Measurements from ENCODE around the gene SPNS3.

Gene SPNS3

GRCh38 chr17:4480929-4481898 lies 47.5 kb downstream of the SPNS3 start:
- H3K4me1 ChIP-seq: no peaks in the 10 kb centered on the region
- no peaks in the 10 kb centered on the region for H3K27me3 ChIP-seq (ENCODE audit: low read depth)
- no peak for DNase-seq (ENCODE audit: low spot score in 2 of 2)
- H3K4me3 ChIP-seq: no peak overlapping the region
- in situ Hi-C loops (cut with MboI; ENCODE audit: low sequenced_read_pairs): no loop called here
- no peaks in the 10 kb centered on the region for H3K36me3 ChIP-seq (replicated peaks)
- no peaks in the 10 kb centered on the region for H3K9me3 ChIP-seq

- Histone ChIP-seq H3K4me3 (no peak overlapping the region), H3K27me3 (ENCODE audit: low read depth) (no peaks in the 10 kb centered on the region), H3K9me3 (no peaks in the 10 kb centered on the region), H3K36me3 (replicated peaks) (no peaks in the 10 kb centered on the region), H3K4me1 (no peaks in the 10 kb centered on the region)
- no peak for DNase-seq (ENCODE audit: low spot score in 2 of 2)
- in situ Hi-C loops (cut with MboI; ENCODE audit: low sequenced_read_pairs): no loop called here
These were observed 48.7 kb downstream of the SPNS3 start for GRCh38 chr17:4482338-4483011.

DNA sequence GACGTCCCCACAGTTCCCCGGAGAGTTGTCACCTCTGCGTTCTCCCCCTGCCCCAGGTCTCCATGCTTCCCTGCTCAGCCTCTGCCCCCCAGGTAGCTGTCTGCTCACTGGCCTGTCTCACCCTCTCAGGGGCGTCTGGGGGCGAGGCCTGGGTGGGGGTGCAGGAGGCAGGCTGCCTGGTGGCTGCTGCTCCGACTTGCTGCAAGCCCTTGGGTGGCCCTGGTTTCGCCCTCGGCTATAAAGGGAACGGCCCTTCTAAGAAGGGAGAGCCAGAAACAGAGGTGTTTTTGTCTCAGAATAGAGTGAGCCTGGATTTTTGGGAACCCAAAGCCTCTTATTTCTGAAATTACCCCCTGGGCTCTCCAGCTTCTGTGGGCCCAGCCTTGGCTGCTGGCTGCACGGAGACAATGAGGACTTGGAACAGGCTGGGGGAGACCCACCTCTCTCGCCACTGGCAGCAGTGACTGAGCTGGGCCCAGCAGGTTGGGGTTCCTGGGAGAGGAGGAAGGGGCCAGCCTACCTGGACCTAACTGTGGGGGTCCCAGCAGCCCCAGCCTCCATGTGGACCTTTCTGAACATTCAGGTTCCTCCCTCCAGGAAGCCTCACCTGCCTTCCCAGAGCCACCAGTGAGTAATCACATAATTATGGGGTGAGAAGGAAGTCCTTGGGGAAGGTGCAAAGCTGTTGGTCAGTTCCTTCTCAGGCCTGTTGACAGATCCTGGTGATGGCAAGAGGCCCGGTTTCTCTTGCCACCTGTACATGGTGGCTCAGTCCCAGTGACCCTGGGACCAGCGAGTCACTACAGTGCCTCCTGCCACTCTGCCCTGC lies 49.5 kb downstream of the SPNS3 start:
- no peak overlapping the region for H3K4me3 ChIP-seq
- no peaks in the 10 kb centered on the region for H3K4me1 ChIP-seq
- in situ Hi-C loops (cut with MboI; ENCODE audit: low sequenced_read_pairs): no loop called here
- no peaks in the 10 kb centered on the region for H3K9me3 ChIP-seq
- DNase-seq (ENCODE audit: low spot score in 2 of 2): no peak
- no peaks in the 10 kb centered on the region for H3K36me3 ChIP-seq (replicated peaks)
- no peaks in the 10 kb centered on the region for H3K27me3 ChIP-seq (ENCODE audit: low read depth)

DNA sequence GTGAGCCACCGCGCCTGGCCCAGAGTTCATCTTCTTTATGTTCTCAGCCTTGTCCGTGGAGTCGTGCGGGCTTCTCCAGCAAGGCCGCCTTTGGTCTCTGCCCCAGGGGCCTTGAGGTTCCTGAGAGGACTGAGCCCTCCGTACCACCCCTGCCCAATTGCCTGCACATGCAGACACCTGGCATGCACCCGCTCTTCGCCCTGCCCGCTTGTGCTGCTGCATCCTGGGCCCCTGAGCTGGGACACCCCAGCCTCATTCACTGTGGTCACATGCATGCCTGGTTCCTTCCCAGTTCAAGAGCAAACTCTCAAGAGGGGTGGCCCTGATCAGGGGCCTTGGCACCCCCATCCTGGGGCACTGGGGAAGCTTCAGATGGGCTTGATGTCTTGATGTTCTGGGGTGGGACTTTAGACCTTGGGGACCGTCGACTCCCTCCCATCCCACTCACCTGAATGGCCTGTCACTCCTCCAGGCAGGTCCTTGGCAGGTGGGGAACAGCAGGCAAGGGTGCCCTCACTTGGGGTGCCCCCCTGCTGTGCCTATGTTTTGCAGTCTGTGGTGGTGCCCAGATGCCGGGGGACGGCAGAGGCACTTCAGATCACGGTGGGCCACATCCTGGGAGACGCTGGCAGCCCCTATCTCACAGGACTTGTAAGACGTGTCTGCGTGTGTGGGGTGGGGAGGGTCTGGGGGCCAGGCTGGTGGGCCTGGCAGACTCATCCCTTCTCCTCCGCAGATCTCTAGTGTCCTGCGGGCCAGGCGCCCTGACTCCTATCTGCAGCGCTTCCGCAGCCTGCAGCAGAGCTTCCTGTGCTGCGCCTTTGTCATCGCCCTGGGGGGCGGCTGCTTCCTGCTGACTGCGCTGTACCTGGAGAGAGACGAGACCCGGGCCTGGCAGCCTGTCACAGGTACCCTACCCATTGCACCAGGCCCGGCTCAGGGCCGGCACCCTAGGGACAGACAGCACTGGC lies 52.2 kb downstream of the SPNS3 start:
- in situ Hi-C loops (cut with MboI; ENCODE audit: low sequenced_read_pairs): no loop called here
- Histone ChIP-seq H3K4me3 (no peak overlapping the region), H3K36me3 (replicated peaks) (no peaks in the 10 kb centered on the region), H3K9me3 (no peaks in the 10 kb centered on the region), H3K4me1 (no peaks in the 10 kb centered on the region), H3K27me3 (ENCODE audit: low read depth) (no peaks in the 10 kb centered on the region)
- no peak for DNase-seq (ENCODE audit: low spot score in 2 of 2)

GRCh38 chr17:4487296-4487695 lies 53.6 kb downstream of the SPNS3 start:
- Histone ChIP-seq H3K4me3 (no peak overlapping the region), H3K36me3 (replicated peaks) (no peaks in the 10 kb centered on the region), H3K4me1 (no peaks in the 10 kb centered on the region), H3K9me3 (no peaks in the 10 kb centered on the region), H3K27me3 (ENCODE audit: low read depth) (no peaks in the 10 kb centered on the region)
- DNase-seq (ENCODE audit: low spot score in 2 of 2): no peak
- in situ Hi-C loops (cut with MboI; ENCODE audit: low sequenced_read_pairs): no loop called here

DNA sequence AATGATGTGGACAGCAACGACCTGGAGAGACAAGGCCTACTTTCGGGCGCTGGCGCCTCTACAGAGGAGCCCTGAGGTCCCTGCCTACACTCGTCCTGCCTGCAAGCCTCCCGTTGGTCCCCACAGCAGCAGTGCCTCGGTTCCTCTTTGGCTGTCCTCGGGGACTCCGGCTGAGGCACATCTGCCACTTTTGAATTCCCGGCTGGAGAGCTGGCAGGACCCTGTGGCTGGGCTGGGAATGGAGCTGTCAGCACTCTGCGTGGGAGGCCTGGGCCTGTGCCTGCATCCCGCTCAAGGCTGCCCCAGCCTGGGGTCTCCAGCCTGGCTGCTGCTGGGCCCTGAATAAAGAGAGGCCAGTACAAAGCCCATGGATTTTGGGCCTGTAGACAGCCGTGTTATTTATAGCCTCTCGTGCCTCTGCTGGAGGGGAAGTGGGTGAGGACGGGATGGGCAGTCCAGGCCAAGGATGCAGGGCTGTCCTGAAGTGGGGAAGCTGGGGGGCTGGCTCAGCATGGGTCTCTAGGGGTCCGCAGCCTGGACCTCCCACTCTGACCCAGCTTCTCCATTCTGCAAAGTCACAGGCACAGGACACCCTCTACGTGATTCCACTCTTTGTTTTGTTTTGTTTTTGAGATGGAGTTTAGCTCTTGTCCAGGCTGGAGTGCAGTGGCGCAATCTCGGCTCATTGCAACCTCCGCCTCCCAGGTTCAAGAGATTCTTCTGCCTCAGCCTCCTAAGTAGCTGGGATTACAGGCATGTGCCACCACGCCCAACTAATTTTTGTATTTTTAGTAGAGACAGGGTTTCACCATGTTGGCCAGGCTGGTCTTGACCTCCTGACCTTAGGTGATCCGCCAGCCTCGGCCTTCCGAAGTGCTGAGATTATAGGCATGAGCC lies 54.3 kb downstream of the SPNS3 start:
- Histone ChIP-seq H3K4me3 (no peak overlapping the region), H3K4me1 (no peaks in the 10 kb centered on the region), H3K9me3 (no peaks in the 10 kb centered on the region), H3K36me3 (replicated peaks) (no peaks in the 10 kb centered on the region), H3K27me3 (ENCODE audit: low read depth) (no peaks in the 10 kb centered on the region)
- in situ Hi-C loops (cut with MboI; ENCODE audit: low sequenced_read_pairs): no loop called here
- no peak for DNase-seq (ENCODE audit: low spot score in 2 of 2)

GRCh38 chr17:4488989-4489595 lies 55.4 kb downstream of the SPNS3 start:
- Histone ChIP-seq H3K36me3 (replicated peaks) (no peaks in the 10 kb centered on the region), H3K4me1 (no peaks in the 10 kb centered on the region), H3K9me3 (no peaks in the 10 kb centered on the region), H3K4me3 (no peak overlapping the region), H3K27me3 (ENCODE audit: low read depth) (no peaks in the 10 kb centered on the region)
- in situ Hi-C loops (cut with MboI; ENCODE audit: low sequenced_read_pairs): no loop called here
- no peak for DNase-seq (ENCODE audit: low spot score in 2 of 2)

DNA sequence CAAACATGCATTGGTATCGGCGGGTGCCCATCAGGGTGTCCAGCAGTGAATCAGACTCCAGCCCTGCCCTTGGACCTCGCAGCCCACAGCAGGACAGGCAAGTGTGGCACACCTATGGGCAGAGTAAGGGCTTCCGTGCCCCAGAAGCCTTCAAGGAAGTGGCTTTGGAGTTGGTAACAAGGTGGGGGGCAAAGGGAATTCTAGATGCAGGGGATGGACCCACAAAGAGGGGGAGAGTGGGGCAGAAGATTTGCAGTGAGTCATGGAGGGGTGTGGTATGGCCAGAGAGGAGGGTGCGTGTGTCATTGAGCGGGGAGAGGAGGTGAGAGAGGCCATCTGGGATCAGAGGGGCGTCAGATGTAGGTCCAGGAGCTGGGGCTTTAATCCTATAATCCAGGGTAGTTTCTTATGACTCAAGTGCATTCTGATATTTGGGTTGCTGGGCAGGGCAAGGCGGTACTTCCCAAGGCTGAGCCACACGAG lies 56.4 kb downstream of the SPNS3 start:
- no peaks in the 10 kb centered on the region for H3K27me3 ChIP-seq (ENCODE audit: low read depth)
- H3K4me1 ChIP-seq: no peaks in the 10 kb centered on the region
- in situ Hi-C loops (cut with MboI; ENCODE audit: low sequenced_read_pairs): no loop called here
- no peak overlapping the region for H3K4me3 ChIP-seq
- DNase-seq (ENCODE audit: low spot score in 2 of 2): no peak
- H3K36me3 ChIP-seq (replicated peaks): no peaks in the 10 kb centered on the region
- H3K9me3 ChIP-seq: no peaks in the 10 kb centered on the region

- Histone ChIP-seq H3K9me3 (no peaks in the 10 kb centered on the region), H3K4me3 (no peak overlapping the region), H3K4me1 (no peaks in the 10 kb centered on the region), H3K36me3 (replicated peaks) (no peaks in the 10 kb centered on the region), H3K27me3 (ENCODE audit: low read depth) (no peaks in the 10 kb centered on the region)
- in situ Hi-C loops (cut with MboI; ENCODE audit: low sequenced_read_pairs): no loop called here
- DNase-seq (ENCODE audit: low spot score in 2 of 2): no peak
These were observed 56.9 kb downstream of the SPNS3 start for GRCh38 chr17:4490637-4491061.

GRCh38 chr17:4492721-4493561 lies 59.2 kb downstream of the SPNS3 start:
- H3K36me3 ChIP-seq (replicated peaks): no peaks in the 10 kb centered on the region
- H3K4me1 ChIP-seq: no peaks in the 10 kb centered on the region
- no peak overlapping the region for H3K4me3 ChIP-seq
- in situ Hi-C loops (cut with MboI; ENCODE audit: low sequenced_read_pairs): no loop called here
- no peaks in the 10 kb centered on the region for H3K9me3 ChIP-seq
- peaks cover 3% of the 10 kb centered on the region; the same call in 1 of the 2 replicates for H3K27me3 ChIP-seq (ENCODE audit: low read depth)
- DNase-seq (ENCODE audit: low spot score in 2 of 2): peak; percentile 45 to 86

Data from HAP-1 (cell line).